GM23338 (cell line): Measurements from ENCODE around the gene CCDC12. TPM values are rescaled to one million over a fixed set of nuclear protein-coding genes. Genes with fewer than 3 reads are reported as not detected.

Experiments
- ATAC-seq: fragments of 200-7000 bp; cut with Tn5 transposase; 3 replicates; pipeline ENCODE4 v1.9.1; 2020
- DNase-seq: peaks from one replicate; pipeline ENCODE4 v3.0.0-alpha.2; 2015; ENCODE audit warnings: low spot score
- H2AFZ ChIP-seq: fragments of 200-600 bp; sonication (generic); 2 replicates; pipeline ENCODE4 v1.8.0; 2016; ENCODE audit warnings: antibody characterized with exemption, mild to moderate bottlenecking, moderate library complexity
- H3F3A ChIP-seq: fragments of 200-600 bp; sonication (generic); replicated peaks from 2 replicates; pipeline ENCODE4 v1.8.0; 2017; ENCODE audit warnings: antibody characterized with exemption, mixed run types, low read depth
- H3K27ac ChIP-seq: fragments of 200-600 bp; sonication (generic); 2 replicates; pipeline ENCODE4 v1.6.1; 2016; ENCODE audit warnings: low read depth
- H3K27me3 ChIP-seq: fragments of 200-600 bp; sonication (generic); 2 replicates; pipeline ENCODE4 v1.8.0; 2016; ENCODE audit warnings: mild to moderate bottlenecking, mixed run types, moderate library complexity; ENCODE audit not compliant: insufficient read depth
- H3K36me3 ChIP-seq: fragments of 200-600 bp; sonication (generic); 2 replicates; pipeline ENCODE4 v1.8.0; 2016; ENCODE audit warnings: mild to moderate bottlenecking; ENCODE audit not compliant: insufficient read depth
- H3K4me1 ChIP-seq: fragments of 200-600 bp; sonication (generic); 2 replicates; pipeline ENCODE4 v1.8.0; 2016; ENCODE audit warnings: mild to moderate bottlenecking, moderate library complexity; ENCODE audit not compliant: insufficient read depth
- H3K4me2 ChIP-seq: fragments of 200-600 bp; sonication (generic); 2 replicates; pipeline ENCODE4 v1.7.1; 2017; ENCODE audit warnings: mixed run types
- H3K4me3 ChIP-seq: fragments of 200-600 bp; sonication (generic); 2 replicates; pipeline ENCODE4 v1.6.1; 2016; ENCODE audit warnings: mixed run types
- H3K79me2 ChIP-seq: fragments of 200-600 bp; sonication (generic); replicated peaks from 2 replicates; pipeline ENCODE4 v1.8.0; 2017; ENCODE audit warnings: mild to moderate bottlenecking; ENCODE audit not compliant: insufficient read depth
- H3K9me2 ChIP-seq: fragments of 200-600 bp; sonication (generic); 2 replicates; pipeline ENCODE4 v1.8.0; 2017; ENCODE audit not compliant: insufficient read depth
- H4K20me1 ChIP-seq: fragments of 200-600 bp; sonication (generic); replicated peaks from 2 replicates; pipeline ENCODE4 v1.8.0; 2017; ENCODE audit warnings: mild to moderate bottlenecking; ENCODE audit not compliant: insufficient read depth
- H3K27ac Mint-ChIP-seq: 2 replicates; pipeline ENCODE4 v1.8.0; 2020; ENCODE audit warnings: inconsistent platforms, mild to moderate bottlenecking, moderate library complexity, mixed read lengths
- H3K27me3 Mint-ChIP-seq: 3 replicates; pipeline ENCODE4 v1.8.0; 2022; ENCODE audit warnings: low read depth, mild to moderate bottlenecking, moderate library complexity, mixed read lengths, inconsistent platforms; ENCODE audit not compliant: insufficient read depth, poor library complexity
- H3K36me3 Mint-ChIP-seq: 3 replicates; pipeline ENCODE4 v1.8.0; 2021; ENCODE audit warnings: low read depth, mild to moderate bottlenecking, inconsistent platforms, moderate library complexity, mixed read lengths
- H3K4me1 Mint-ChIP-seq: 3 replicates; pipeline ENCODE4 v1.8.0; 2020; ENCODE audit warnings: mild to moderate bottlenecking, inconsistent platforms, mixed read lengths
- H3K4me3 Mint-ChIP-seq: 3 replicates; pipeline ENCODE4 v1.8.0; 2021; ENCODE audit warnings: moderate library complexity, mild to moderate bottlenecking, inconsistent platforms, mixed read lengths
- H3K9me3 Mint-ChIP-seq: 3 replicates; pipeline ENCODE4 v1.8.0; 2020; ENCODE audit warnings: moderate library complexity, mild to moderate bottlenecking, inconsistent platforms, mixed read lengths
- EZH2 ChIP-seq: fragments of 200-600 bp; sonication (generic); IDR thresholded peaks from one replicate; pipeline ENCODE4 v1.8.0; 2017; ENCODE audit warnings: antibody characterized with exemption, mild to moderate bottlenecking, low read depth; ENCODE audit not compliant: unreplicated experiment
- NANOG ChIP-seq: IDR thresholded peaks from 2 replicates; pipeline ENCODE4 v1.6.1; 2016; ENCODE audit warnings: antibody characterized with exemption, borderline replicate concordance
- polyA plus RNA-seq: library from polyadenylated mRNA; unstranded; fragments of >200 nt; fragmentation: Nextera tagmentation; extraction: Ambion mirVana; gene quantifications from 2 replicates; pipeline ENCODE4 v1.2.1, GENCODE V29; 2016
- total RNA-seq: library from RNA; depleted of rRNA; stranded (reverse); fragments of >200 nt; shearing (Covaris generic); gene quantifications from 2 replicates; pipeline ENCODE4 v1.2.3, GENCODE V29; 2014
- TF ChIP-seq, protein P1 (sequence below): fragments of 250-450 bp; sonication (Bioruptor Pico); IDR thresholded peaks from 2 replicates; pipeline ENCODE4 v1.5.0; 2020; ENCODE audit warnings: mild to moderate bottlenecking, moderate library complexity
- TF ChIP-seq, protein P2 (sequence below): IDR thresholded peaks from one replicate; pipeline ENCODE4 v1.6.1; 2018; ENCODE audit warnings: antibody characterized with exemption; ENCODE audit not compliant: unreplicated experiment
- TF ChIP-seq, protein P3 (sequence below): IDR thresholded peaks from 2 replicates; pipeline ENCODE4 v1.6.1; 2016; ENCODE audit warnings: antibody characterized with exemption
- TF ChIP-seq, protein P4 (sequence below), 2 experiments: fragments of 200-600 bp in 1 of 2; sonication (generic) in 1 of 2; conservative IDR thresholded peaks; 2 replicates each; pipeline versions ENCODE4 v1.5.1 to v1.6.1; 2016 to 2017; ENCODE audit warnings: antibody characterized with exemption in 2 of 2, low read depth in 2 of 2, mild to moderate bottlenecking in 2 of 2, moderate library complexity in 1 of 2

The CCDC12 gene
- total and polyA plus RNA-seq, 2 experiments from 2014 or later: 42.9 to 133 TPM

DNA sequence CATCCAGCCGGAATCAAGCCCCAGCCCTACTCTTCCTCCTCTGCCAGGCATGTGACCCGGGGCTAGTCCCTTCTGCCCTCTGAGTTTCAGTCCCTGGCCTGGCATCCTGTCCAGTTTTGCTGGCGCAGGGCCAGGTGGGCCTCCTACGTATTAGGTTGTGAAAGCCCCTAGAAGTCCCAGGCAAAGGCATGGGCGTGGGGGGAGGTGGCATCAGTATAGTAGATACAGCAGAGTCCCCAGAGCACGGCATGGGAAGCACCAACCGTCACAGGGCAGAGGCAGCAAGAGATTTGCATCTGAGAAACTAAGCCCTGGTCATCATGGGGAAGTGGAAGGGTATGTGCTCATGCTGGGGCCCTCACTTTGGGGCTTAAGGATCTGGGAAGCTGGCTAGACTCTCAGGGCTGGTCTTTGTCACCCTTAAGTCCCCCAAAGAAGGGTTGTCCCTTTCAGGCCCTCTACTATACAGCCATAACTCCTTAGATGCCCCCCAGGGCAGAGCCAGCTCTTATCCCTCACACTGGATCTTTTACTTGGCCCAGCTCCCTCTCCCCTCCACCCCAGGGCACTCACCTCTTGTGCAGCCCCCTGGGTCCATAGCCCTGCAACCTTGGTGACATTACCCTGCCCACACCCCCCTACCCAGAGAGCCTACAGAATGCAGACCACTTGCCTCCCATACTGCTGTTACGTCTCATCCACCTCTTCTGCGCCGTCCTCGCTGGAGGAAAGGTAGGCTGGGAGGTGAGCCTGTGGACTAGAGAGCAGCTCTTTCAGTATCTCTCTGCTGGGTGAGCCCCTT is 14.2 kb upstream of the CCDC12 start (continued):
- TF ChIP-seq, protein P1, sequence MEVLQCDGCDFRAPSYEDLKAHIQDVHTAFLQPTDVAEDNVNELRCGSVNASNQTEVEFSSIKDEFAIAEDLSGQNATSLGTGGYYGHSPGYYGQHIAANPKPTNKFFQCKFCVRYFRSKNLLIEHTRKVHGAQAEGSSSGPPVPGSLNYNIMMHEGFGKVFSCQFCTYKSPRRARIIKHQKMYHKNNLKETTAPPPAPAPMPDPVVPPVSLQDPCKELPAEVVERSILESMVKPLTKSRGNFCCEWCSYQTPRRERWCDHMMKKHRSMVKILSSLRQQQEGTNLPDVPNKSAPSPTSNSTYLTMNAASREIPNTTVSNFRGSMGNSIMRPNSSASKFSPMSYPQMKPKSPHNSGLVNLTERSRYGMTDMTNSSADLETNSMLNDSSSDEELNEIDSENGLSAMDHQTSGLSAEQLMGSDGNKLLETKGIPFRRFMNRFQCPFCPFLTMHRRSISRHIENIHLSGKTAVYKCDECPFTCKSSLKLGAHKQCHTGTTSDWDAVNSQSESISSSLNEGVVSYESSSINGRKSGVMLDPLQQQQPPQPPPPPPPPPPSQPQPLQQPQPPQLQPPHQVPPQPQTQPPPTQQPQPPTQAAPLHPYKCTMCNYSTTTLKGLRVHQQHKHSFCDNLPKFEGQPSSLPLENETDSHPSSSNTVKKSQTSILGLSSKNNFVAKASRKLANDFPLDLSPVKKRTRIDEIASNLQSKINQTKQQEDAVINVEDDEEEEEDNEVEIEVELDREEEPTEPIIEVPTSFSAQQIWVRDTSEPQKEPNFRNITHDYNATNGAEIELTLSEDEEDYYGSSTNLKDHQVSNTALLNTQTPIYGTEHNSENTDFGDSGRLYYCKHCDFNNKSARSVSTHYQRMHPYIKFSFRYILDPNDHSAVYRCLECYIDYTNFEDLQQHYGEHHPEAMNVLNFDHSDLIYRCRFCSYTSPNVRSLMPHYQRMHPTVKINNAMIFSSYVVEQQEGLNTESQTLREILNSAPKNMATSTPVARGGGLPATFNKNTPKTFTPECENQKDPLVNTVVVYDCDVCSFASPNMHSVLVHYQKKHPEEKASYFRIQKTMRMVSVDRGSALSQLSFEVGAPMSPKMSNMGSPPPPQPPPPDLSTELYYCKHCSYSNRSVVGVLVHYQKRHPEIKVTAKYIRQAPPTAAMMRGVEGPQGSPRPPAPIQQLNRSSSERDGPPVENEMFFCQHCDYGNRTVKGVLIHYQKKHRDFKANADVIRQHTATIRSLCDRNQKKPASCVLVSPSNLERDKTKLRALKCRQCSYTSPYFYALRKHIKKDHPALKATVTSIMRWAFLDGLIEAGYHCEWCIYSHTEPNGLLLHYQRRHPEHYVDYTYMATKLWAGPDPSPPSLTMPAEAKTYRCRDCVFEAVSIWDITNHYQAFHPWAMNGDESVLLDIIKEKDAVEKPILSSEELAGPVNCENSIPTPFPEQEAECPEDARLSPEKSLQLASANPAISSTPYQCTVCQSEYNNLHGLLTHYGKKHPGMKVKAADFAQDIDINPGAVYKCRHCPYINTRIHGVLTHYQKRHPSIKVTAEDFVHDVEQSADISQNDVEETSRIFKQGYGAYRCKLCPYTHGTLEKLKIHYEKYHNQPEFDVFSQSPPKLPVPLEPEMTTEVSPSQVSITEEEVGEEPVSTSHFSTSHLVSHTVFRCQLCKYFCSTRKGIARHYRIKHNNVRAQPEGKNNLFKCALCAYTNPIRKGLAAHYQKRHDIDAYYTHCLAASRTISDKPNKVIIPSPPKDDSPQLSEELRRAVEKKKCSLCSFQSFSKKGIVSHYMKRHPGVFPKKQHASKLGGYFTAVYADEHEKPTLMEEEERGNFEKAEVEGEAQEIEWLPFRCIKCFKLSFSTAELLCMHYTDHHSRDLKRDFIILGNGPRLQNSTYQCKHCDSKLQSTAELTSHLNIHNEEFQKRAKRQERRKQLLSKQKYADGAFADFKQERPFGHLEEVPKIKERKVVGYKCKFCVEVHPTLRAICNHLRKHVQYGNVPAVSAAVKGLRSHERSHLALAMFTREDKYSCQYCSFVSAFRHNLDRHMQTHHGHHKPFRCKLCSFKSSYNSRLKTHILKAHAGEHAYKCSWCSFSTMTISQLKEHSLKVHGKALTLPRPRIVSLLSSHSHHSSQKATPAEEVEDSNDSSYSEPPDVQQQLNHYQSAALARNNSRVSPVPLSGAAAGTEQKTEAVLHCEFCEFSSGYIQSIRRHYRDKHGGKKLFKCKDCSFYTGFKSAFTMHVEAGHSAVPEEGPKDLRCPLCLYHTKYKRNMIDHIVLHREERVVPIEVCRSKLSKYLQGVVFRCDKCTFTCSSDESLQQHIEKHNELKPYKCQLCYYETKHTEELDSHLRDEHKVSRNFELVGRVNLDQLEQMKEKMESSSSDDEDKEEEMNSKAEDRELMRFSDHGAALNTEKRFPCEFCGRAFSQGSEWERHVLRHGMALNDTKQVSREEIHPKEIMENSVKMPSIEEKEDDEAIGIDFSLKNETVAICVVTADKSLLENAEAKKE (CRISPR knock-in tag): no peak

DNA sequence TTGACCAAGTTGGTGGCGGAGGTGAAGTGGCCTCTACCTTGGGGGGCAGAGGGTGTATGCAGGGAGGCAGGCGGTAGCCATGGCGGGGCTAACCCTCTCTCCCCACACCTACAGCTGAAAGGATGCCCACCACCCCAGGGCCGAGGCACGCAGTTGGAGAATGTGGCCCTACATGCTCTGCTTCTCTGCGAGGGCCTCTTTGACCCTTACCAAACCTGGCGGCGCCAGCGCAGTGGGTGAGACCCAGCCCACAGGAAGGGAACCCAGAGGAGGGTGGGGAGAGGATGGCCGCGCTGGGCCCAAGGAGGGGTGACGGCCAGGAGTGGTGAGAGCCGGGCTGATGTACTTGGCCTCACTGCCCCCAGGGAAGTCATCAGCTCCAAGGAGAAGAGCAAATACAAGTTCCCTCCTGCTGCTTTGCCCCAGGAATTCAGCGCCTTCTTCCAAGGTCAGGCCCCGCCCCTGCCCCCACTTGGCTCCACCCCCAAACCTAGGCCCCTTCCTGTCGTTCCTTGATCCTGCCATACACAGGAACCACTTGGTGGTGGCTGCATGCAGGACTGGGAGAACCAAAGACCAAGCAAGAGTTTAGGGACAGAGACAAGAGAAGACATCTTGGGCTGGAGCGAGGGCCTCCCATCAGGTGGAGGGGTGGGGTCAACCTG is 12.7 kb upstream of the CCDC12 start:
- no peaks in the 10 kb centered on the region for H4K20me1 ChIP-seq
- no peak overlapping the region for H3K27ac Mint-ChIP-seq
- H3K36me3 ChIP-seq: no peaks in the 10 kb centered on the region
- H3K27me3 Mint-ChIP-seq: peaks cover 8% of the 10 kb centered on the region
- H3K9me3 Mint-ChIP-seq: no peaks in the 10 kb centered on the region; the same call in 2 of the 3 replicates
- H2AFZ ChIP-seq: no peak overlapping the region
- no peaks in the 10 kb centered on the region for H3K79me2 ChIP-seq
- H3K4me2 ChIP-seq: no peak overlapping the region
- no peaks in the 10 kb centered on the region for H3K27me3 ChIP-seq
- 0 out of 2 replicates have a peak, but pooled peaks cover 4% of the 10 kb centered on the region for H3F3A ChIP-seq
- TF ChIP-seq NANOG (no peak), EZH2 (no peak)
- TF ChIP-seq, protein P2, sequence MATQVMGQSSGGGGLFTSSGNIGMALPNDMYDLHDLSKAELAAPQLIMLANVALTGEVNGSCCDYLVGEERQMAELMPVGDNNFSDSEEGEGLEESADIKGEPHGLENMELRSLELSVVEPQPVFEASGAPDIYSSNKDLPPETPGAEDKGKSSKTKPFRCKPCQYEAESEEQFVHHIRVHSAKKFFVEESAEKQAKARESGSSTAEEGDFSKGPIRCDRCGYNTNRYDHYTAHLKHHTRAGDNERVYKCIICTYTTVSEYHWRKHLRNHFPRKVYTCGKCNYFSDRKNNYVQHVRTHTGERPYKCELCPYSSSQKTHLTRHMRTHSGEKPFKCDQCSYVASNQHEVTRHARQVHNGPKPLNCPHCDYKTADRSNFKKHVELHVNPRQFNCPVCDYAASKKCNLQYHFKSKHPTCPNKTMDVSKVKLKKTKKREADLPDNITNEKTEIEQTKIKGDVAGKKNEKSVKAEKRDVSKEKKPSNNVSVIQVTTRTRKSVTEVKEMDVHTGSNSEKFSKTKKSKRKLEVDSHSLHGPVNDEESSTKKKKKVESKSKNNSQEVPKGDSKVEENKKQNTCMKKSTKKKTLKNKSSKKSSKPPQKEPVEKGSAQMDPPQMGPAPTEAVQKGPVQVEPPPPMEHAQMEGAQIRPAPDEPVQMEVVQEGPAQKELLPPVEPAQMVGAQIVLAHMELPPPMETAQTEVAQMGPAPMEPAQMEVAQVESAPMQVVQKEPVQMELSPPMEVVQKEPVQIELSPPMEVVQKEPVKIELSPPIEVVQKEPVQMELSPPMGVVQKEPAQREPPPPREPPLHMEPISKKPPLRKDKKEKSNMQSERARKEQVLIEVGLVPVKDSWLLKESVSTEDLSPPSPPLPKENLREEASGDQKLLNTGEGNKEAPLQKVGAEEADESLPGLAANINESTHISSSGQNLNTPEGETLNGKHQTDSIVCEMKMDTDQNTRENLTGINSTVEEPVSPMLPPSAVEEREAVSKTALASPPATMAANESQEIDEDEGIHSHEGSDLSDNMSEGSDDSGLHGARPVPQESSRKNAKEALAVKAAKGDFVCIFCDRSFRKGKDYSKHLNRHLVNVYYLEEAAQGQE: no peak
- TF ChIP-seq, protein P3, sequence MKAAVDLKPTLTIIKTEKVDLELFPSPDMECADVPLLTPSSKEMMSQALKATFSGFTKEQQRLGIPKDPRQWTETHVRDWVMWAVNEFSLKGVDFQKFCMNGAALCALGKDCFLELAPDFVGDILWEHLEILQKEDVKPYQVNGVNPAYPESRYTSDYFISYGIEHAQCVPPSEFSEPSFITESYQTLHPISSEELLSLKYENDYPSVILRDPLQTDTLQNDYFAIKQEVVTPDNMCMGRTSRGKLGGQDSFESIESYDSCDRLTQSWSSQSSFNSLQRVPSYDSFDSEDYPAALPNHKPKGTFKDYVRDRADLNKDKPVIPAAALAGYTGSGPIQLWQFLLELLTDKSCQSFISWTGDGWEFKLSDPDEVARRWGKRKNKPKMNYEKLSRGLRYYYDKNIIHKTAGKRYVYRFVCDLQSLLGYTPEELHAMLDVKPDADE: no peak
- TF ChIP-seq, protein P4, sequence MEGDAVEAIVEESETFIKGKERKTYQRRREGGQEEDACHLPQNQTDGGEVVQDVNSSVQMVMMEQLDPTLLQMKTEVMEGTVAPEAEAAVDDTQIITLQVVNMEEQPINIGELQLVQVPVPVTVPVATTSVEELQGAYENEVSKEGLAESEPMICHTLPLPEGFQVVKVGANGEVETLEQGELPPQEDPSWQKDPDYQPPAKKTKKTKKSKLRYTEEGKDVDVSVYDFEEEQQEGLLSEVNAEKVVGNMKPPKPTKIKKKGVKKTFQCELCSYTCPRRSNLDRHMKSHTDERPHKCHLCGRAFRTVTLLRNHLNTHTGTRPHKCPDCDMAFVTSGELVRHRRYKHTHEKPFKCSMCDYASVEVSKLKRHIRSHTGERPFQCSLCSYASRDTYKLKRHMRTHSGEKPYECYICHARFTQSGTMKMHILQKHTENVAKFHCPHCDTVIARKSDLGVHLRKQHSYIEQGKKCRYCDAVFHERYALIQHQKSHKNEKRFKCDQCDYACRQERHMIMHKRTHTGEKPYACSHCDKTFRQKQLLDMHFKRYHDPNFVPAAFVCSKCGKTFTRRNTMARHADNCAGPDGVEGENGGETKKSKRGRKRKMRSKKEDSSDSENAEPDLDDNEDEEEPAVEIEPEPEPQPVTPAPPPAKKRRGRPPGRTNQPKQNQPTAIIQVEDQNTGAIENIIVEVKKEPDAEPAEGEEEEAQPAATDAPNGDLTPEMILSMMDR (conservative IDR thresholded peaks at IDR 0.05; ENCODE audit: low read depth in 2 of 2): no peak
- H3K4me3 ChIP-seq: no peak overlapping the region
- no peak overlapping the region for H3K27ac ChIP-seq
- H3K4me3 Mint-ChIP-seq: no peak overlapping the region
- ATAC-seq: peak; percentile 5; the same call in 1 of the 3 replicates
- H3K36me3 Mint-ChIP-seq: peaks cover 6% of the 10 kb centered on the region; the same call in 1 of the 3 replicates
- H3K9me2 ChIP-seq: 0 out of 2 replicates have a peak, but pooled peaks cover 4% of the 10 kb centered on the region
- peaks cover 12% of the 10 kb centered on the region for H3K4me1 ChIP-seq
- DNase-seq: peak; percentile 53
- H3K4me1 Mint-ChIP-seq: peaks cover 36% of the 10 kb centered on the region
